PFSK-1 (cell line): ENCODE measurements around the gene HIRIP3.

Source experiments
- FOXP2 ChIP-seq: optimal IDR thresholded peaks from 2 replicates; pipeline ENCODE3; 2011; ENCODE audit warnings: borderline replicate concordance, control low read depth, inconsistent platforms; ENCODE audit not compliant: insufficient read depth; ENCODE audit errors: extremely low read length, extremely low read depth
- POLR2AphosphoS5 ChIP-seq: IDR thresholded peaks from 2 replicates; pipeline ENCODE4 v1.6.1; 2012; ENCODE audit warnings: low read depth, mild to moderate bottlenecking, control low read depth, low read length, moderate library complexity
- SIN3A ChIP-seq: IDR thresholded peaks from 2 replicates; pipeline ENCODE4 v1.6.1; 2012; ENCODE audit warnings: mild to moderate bottlenecking, low read length, moderate library complexity, borderline replicate concordance; ENCODE audit not compliant: insufficient read depth
- TAF1 ChIP-seq: IDR thresholded peaks from 2 replicates; pipeline ENCODE4 v1.6.1; 2012; ENCODE audit warnings: low read length, control low read depth, borderline replicate concordance; ENCODE audit not compliant: insufficient read depth
- TF ChIP-seq, protein P1 (sequence below), 2 experiments: IDR thresholded peaks; 2 replicates each; pipeline versions ENCODE4 v1.6.1 to v1.8.0; 2011 to 2012; ENCODE audit warnings: low read depth in 2 of 2, low read length in 2 of 2, control low read depth in 1 of 2, inconsistent platforms in 1 of 2, mild to moderate bottlenecking in 1 of 2, moderate library complexity in 1 of 2; ENCODE audit not compliant: insufficient read depth in 1 of 2

HIRIP3 gene

DNA sequence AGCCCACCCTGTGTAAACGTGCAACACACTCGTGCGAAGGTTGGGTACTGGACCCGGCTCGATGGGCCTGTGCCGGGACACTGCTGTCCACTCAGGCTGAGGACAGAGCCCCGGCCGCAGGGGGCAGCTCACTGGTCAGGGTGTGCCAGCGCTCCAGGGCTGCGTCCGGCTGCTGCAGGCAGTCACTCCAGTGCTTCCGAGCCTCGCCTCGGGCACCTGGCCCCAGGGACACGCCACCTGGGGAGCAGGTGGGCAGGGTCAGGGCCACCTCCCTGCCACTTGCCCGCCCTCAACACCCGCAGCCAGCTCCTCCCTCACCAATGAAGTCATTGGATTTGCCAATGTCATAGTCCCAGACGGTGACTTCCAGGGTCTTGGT lies 10.7 kb upstream of the HIRIP3 start:
- no peak for TF ChIP-seq FOXP2
- no peak for TF ChIP-seq POLR2AphosphoS5
- TF ChIP-seq TAF1: no peak
- TF ChIP-seq, protein P1, sequence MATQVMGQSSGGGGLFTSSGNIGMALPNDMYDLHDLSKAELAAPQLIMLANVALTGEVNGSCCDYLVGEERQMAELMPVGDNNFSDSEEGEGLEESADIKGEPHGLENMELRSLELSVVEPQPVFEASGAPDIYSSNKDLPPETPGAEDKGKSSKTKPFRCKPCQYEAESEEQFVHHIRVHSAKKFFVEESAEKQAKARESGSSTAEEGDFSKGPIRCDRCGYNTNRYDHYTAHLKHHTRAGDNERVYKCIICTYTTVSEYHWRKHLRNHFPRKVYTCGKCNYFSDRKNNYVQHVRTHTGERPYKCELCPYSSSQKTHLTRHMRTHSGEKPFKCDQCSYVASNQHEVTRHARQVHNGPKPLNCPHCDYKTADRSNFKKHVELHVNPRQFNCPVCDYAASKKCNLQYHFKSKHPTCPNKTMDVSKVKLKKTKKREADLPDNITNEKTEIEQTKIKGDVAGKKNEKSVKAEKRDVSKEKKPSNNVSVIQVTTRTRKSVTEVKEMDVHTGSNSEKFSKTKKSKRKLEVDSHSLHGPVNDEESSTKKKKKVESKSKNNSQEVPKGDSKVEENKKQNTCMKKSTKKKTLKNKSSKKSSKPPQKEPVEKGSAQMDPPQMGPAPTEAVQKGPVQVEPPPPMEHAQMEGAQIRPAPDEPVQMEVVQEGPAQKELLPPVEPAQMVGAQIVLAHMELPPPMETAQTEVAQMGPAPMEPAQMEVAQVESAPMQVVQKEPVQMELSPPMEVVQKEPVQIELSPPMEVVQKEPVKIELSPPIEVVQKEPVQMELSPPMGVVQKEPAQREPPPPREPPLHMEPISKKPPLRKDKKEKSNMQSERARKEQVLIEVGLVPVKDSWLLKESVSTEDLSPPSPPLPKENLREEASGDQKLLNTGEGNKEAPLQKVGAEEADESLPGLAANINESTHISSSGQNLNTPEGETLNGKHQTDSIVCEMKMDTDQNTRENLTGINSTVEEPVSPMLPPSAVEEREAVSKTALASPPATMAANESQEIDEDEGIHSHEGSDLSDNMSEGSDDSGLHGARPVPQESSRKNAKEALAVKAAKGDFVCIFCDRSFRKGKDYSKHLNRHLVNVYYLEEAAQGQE (IDR thresholded peaks at IDR 0.05; ENCODE audit: insufficient read depth in 1 of 2, low read depth in 2 of 2, low read length in 2 of 2): no peak
- no peak for TF ChIP-seq SIN3A

DNA sequence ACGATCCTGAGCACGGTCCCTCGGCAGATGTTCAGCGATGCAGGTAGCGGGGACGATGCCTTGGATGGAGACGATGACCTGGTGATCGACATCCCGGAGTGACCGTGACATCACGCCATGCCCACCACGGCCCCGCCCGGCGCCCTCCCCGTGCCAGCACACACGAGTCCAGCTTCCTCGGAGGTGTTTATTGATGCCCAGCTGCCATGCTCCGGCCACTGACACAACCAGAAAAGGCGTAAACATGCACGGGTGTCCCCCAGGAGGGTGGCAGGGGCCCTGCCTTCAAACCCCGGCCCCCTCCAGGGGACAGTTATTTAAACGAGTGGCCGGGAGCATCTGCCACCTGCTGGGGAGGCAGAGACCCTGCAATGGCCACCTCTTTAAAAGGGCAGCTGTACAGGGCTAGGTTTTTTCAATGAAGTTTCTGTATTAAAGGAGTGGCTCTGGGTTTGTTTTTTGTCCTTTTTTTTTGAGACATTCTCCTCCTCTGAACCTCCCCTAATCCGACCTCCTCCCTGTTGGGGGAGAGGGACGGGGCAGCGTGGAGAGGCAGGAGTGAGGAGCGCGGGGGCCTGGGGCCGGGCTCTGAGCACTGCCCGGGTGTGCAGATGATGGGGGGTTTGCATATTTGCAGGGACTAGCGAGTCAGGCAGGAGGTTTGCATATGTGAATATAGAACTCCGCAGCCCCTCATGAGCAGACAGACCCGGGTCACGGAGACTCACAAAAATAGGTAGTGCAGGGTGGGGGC lies 10.1 kb upstream of the HIRIP3 start:
- TF ChIP-seq TAF1: no peak
- TF ChIP-seq POLR2AphosphoS5: no peak
- TF ChIP-seq FOXP2: no peak
- TF ChIP-seq, protein P1 (IDR thresholded peaks at IDR 0.05; ENCODE audit: insufficient read depth in 1 of 2, low read depth in 2 of 2, low read length in 2 of 2): no peak

DNA sequence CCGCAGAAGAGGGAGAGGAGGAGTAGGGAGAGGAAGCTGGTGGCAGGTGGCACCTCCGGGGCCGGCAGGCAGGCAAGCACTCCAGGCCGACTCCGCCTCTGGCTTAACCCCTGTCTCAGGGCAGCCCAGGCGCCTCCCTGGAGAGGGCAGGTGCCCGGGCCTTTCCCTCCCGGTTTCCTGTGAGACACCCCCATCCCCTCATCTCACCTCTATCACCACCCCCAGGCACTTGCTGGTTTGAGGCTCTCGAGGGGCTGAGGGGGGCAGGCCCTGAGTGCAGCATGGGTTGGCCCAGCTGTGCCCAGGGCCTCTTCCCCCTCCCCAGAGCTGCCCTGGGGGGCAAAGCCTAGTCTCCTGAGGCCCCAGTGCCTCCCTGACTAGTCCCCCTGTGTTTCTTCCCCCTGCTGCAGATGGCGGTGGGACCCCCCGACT lies 9.4 kb upstream of the HIRIP3 start:
- TF ChIP-seq TAF1: no peak
- no peak for TF ChIP-seq POLR2AphosphoS5
- TF ChIP-seq SIN3A: no peak
- TF ChIP-seq FOXP2: no peak
- TF ChIP-seq, protein P1 (IDR thresholded peaks at IDR 0.05; ENCODE audit: insufficient read depth in 1 of 2, low read depth in 2 of 2, low read length in 2 of 2): no peak

DNA sequence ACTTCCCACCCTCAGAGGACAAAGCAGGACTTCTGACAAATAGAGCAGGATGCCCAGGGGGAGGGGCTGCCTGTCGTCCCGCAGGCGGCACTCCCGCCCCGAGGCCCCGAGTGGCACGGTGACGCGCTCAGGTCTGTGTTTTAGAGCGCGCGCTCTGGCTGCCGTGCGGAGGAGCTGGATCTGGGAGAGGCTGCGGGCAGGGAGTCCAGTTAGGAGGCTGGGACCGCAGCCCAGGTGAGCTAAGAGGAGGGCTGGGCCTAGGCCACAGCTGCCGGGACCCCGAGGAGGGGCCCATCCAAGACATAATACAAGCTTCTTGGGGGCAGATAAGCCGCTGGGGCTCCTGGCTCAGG lies 9.0 kb upstream of the HIRIP3 start:
- TF ChIP-seq POLR2AphosphoS5: no peak; the same call in 1 of the 2 replicates
- TF ChIP-seq SIN3A: no peak
- no peak for TF ChIP-seq TAF1
- TF ChIP-seq, protein P1 (IDR thresholded peaks at IDR 0.05; ENCODE audit: insufficient read depth in 1 of 2, low read depth in 2 of 2, low read length in 2 of 2): no peak
- no peak for TF ChIP-seq FOXP2

DNA sequence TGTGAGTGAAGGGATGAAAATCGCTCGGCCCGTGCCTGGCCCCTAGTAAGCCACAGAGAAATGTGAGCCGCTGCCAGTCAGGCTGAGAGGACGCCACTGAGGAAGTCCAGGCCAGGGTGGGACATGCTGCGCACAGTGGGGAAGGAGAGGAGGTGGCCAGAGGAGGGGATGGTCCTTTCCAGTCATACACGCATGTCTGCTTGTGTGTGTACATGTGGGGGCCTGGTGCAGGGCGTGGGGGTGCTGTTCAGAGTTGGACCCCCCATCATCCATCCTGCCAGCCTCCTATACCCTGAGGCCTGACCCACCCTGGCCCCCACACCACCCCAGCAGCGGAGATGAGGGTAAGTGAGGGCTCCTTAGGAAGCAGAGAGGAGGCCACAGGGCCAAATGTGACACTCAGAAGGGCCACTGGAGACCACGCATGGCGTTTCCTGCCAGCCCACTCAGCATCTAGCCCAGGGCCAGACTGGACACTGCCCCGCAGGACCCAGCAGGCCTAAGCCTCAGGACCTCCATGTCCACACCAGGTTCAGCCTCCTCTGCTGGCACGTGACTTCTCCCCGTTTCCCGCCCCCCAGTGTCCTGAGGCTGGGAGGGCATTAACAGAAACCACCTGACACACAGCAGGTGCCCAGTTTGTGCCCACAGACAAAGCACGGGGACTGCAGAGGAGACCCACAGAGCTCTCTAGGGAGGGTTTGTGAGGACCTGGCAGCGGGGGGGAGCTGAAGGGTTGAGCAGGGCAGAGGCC lies 8.4 kb upstream of the HIRIP3 start:
- no peak for TF ChIP-seq TAF1
- no peak for TF ChIP-seq FOXP2
- no peak for TF ChIP-seq SIN3A
- no peak for TF ChIP-seq POLR2AphosphoS5
- TF ChIP-seq, protein P1 (IDR thresholded peaks at IDR 0.05; ENCODE audit: insufficient read depth in 1 of 2, low read depth in 2 of 2, low read length in 2 of 2): no peak
